HG03097 (cell line): Measurements from ENCODE around the gene QRFPR.
"Not testable (repeated sequence)": the region's sequence is repeated elsewhere in the genome, so short reads cannot be mapped to it uniquely, and the experiment has no call there.

Experiments used
- ATAC-seq: cut with Tn5 transposase; IDR thresholded peaks from one replicate; pipeline ENCODE4 v1.9.1; 2021; ENCODE audit not compliant: unreplicated experiment, low FRiP score

QRFPR gene

DNA sequence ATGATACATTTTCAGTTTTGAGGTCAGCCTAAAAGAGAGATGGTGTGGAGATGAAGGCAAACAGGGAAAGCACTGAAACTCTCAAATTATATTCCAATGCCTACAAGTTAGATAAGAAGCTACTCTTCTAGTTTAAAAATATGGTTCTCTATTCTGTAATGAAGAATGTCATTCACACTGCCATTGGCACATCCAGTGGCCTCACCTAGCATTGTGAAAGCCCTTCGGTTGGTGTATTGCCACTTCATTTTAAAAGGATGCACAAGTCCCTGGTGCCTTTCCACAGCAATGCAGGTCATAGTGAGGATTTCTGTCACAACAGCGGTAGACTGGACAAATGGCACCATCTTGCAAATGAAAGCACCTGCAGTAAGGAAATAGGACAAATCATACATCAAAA is 40.6 kb downstream of the QRFPR start:
- no peak for ATAC-seq

- ATAC-seq = no peak
Observed at GRCh38 chr4:121339824-121340223, 41.0 kb downstream of the QRFPR start.

- no peak for ATAC-seq
Observed at GRCh38 chr4:121339307-121339706, 41.5 kb downstream of the QRFPR start.

DNA sequence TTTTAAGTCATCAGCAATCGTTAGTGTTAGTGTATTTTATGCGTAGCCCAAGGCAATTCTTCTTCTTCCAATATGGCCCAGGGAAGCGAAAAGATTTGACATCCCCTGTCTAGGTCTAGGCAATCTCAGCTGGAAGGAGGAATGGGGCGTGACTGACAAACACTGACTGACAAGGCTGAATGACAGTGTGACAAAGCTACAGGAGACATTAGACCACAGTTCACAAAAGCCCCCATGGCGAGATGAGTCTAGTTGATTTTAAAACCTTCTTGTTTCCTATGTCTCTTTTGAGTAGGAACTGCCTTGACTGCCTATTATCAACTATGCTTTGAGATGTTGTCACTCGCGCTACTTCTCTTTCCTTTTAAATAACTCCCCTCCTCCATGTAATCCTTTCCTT is 42.3 kb downstream of the QRFPR start:
- no peak for ATAC-seq

GRCh38 chr4:121336706-121337105 is 44.1 kb downstream of the QRFPR start:
- no peak for ATAC-seq

DNA sequence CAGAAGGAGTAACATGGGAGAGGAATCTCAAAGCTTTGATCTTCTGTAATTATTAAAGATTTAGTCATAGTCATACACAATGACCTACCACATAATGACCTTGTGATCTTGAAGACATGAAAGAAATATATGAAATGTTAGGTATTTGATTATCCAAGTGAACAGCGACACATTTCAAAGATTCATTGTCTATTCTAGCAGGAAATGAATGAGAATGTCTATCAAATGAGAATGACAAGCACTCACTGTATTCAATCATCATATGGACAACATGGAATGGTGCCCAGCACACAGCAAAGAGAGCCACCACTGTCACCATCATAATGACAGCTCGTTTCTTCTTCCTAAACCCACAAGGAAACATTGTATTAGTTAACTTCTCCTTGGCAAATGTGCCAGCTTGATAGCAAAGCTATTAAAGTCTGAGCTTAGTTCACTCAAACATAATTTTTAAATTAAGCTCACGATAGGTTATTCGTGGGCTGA is 50.6 kb downstream of the QRFPR start:
- no peak for ATAC-seq

- ATAC-seq = no peak
Observed at GRCh38 chr4:121326597-121326996, 54.2 kb downstream of the QRFPR start.

DNA sequence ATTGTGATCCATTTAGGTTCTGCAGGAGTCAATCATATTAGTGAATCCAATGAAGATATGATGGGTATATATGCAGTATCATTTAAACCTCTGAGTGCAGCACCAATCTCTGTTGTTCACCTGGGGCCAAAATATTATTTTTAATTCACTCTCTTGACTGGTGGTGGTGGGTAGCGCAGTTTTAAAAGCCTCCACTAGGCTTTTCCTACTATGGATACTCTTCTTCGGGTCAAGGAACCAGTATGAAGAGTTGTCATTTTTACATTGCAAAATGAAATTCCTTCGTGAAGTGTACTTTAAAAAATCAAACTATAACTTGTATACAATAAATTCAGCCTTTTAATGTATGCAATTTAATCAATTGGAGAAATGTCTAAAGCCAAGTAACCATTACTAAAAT is 56.5 kb downstream of the QRFPR start:
- no peak for ATAC-seq

GRCh38 chr4:121321466-121321865 is 59.4 kb downstream of the QRFPR start:
- ATAC-seq = no peak

DNA sequence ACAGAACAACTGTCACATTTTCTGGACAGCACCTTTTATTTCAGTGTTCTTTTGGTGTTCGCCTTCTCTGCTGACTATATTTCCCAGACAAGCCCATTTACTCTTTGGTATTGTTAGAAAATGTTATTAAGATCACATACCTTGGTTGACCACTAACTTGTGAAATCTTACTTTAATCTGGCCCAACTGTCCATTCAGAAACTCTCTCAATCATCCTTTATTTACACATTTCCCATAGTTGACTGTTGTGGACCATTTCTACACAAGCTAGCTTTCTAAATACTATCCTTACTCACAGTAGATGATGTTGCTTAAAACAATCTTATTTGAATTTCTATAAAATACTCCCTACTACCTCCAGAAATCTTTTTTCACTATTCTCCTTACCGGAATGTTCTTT is 64.7 kb downstream of the QRFPR start:
- no peak for ATAC-seq

- not testable (repeated sequence) for ATAC-seq
Observed at GRCh38 chr4:121313430-121313829, 67.4 kb downstream of the QRFPR start.

DNA sequence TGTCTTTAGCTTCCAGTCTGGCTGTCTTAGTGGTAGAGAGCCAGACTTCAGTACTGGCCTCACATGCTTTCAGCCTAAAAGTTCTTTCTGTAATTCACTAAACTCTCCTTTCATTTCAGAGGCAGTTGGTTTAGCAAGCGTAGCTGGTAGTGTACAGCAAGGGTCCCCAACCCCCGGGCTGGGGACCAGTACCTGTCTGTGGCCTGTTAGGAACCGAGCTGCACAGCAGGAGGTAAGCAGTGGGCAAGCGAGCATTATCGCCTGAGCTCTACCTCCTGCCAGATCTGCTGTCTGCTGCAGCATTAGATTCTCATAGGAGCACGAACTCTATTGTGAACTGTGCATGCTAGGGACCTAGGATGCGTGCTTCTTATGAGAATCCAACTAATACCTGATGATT is 72.0 kb downstream of the QRFPR start:
- ATAC-seq = no peak

DNA sequence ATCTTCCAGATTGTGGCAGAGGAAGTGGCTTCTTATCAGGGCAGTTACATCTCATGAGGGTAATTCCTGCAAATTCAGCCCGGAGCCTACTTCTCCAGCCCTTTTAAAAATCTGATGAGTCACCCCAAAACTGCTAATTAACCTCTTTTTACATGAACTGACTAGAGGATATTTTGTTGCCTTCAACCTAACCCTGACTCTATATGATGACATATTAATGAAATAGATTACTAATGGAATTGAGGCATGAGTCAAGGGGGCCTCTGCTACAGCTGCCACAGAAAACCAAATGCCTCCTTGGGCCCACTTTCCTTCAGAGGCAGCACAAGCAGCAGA is 72.5 kb downstream of the QRFPR start:
- no peak for ATAC-seq

- ATAC-seq = peak; percentile 87
Observed at GRCh38 chr4:121307445-121308327, 73.1 kb downstream of the QRFPR start.

- ATAC-seq = peak; percentile 27
Observed at GRCh38 chr4:121306931-121307330, 73.9 kb downstream of the QRFPR start.

DNA sequence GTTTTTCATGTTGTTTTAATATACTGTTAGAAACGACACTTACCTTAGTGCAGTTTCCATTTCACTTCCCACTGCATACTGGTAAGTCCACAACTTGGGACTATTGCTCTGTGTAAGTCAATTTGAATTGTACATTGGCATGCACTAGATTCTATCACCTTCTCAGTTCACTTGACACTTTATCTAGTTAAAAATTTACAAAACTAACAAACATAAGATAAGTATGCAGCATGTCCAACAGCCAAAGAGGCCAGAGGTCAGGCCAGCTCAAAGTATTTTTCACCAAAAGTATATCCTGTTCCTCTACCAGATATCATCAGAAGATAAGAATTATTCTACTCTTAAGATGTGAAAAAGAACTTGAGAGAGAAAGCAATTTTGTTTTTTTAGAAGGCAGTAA is 75.9 kb downstream of the QRFPR start:
- ATAC-seq = no peak

DNA sequence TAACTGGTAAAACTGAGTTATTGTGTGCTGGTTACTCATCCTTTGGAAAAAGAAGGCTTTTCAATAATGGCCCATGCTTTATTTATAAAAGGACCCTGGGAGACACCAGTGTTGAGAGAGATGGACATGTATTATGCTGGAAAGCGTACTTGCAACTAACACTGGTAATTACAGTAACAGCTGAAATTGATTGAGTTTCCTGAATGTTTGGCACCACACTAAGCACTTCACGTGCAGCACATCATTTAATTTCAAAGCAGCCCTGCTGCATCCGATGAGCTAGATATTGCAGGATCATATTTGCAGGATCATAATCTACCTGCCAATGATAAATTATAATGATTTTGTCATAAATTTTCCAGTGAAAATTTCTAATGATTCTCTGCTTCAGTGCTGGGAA is 81.5 kb downstream of the QRFPR start:
- no peak for ATAC-seq

GRCh38 chr4:121283319-121283718 is 97.5 kb downstream of the QRFPR start:
- no peak for ATAC-seq

DNA sequence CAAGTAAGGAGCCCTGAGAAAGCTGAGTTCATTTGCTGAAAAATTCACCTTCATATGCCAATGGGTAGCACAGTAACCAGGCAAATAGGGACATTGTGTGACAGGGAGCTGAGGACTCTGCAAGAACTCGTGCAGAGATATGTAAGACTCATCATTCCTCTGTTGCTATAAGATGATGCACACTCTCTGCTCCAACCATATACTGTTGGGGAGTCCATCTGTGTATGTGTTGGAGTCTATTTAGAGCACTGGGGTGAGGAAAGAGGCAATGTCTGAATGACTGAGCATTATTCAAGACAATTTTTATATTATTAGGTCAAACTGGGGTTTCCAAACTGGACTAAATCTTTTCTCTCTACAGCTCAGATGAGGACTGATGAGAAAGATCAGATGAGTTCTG is 100.4 kb downstream of the QRFPR start:
- no peak for ATAC-seq

GRCh38 chr4:121278811-121279368 is 101.9 kb downstream of the QRFPR start:
- peak; percentile 95 for ATAC-seq
